ENCODE results near the gene SEC14L1. TPM values are rescaled to one million over a fixed set of nuclear protein-coding genes. Genes with fewer than 3 reads are reported as not detected.
"Not testable (repeated sequence)": the region's sequence is repeated elsewhere in the genome, so short reads cannot be mapped to it uniquely, and the experiment has no call there.

SEC14L1 gene
- total RNA-seq, 1 experiment from 2014 or later: 27.0 TPM

DNA sequence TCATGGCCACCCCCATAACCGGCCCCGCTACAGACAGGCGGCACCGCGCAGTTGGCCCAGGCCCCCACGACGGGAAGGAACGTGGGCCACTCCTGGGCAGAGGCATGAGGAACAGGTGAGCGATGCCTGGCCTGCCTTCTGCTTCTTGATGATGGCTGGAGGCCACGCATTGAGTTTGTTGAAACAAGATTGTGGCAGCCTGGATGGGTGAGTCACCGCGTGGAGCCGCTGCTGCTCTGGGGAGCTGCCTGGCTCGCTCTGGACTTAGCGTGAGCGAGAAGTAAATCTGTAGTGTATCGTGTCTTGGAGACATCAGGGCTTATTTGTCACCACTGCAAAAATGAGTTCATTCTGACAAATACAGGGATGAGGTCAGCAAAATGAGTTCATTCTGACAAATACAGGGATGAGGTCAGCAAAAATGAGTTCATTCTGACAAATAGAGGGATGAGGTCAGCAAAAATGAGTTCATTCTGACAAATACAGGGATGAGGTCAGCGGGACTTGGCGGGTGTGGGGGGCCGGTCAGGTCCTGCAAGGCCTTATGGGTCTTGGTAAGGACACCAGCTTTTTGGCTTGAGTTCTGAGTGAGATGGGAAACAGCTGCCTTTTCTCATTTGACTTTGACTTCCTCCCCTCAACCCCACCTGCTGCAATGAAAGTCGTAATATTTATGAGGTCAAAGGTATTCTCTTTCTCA is 93.0 kb downstream of the SEC14L1 start:
- DNase-seq (ENCODE audit: low read depth): peak; percentile 75

DNA sequence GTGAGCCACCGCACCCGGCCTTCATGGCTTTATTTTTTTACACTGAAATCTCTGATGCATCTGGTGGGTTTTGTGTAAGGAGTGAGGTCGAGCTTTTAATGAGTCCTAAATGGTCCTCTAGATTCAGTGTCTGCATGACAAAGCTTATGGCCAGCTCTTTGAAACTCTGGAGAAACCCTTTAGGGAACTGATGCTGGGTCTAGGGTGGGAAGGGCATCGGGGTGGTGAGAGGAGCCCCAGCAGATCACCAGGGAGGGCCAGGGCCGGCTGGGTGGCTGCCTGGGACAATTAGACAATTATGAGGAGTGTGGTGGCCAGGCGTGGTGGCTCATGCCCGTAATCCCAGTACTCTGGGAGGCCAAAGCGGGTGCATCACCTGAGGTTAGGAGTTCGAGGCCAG is 93.9 kb downstream of the SEC14L1 start:
- no peak for DNase-seq (ENCODE audit: low read depth)

DNA sequence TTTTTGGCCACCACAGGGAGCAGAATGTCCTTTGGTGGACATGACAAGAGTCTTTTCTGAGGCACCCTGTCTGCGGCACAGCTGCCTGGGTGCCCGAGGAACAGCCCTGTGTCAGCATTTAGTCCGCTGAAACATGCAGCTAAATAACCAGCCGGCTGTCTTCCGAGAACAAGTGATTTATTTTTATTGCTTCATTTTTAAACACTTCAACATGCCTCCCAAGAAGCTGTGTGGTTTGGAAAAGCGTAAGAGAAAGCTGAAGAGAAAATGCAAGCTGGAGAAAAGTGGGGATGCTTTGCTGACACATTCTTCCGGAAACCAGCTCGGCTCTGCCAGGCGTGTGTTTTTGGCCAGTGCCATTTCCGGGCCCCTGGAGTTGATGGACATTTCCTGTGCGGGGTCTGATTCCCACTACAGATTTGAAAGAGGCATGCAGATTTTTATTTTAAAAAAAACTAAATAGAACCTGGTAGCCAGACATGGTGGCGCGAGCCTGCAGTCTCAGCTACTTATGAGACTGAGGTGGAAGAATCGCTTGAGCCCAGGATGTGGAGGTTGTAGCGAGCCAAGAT is 94.7 kb downstream of the SEC14L1 start:
- DNase-seq (ENCODE audit: low read depth): peak; percentile 56

- no peak for DNase-seq (ENCODE audit: low read depth)
These were observed 96.7 kb downstream of the SEC14L1 start for GRCh38 chr17:77237232-77238008.

DNA sequence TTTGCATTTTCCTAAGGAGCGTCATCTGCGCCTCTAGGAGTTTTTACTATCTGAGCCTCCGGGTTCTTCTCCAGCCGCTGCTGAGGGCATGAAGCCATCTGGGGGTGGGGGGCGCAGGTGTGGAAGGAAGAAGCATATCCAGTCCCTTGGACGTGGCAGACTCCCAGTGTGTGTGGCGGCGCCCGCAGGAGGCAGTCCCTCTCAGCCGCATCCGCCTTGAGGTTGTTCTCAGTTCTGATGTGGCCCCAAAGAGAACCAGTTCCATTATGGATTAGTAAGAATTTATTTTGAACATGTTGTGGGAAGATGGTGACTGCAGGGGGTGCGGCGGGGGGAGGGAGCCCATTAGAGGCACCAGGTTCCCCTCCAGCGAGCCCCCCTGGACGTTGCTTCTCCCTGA is 100.2 kb downstream of the SEC14L1 start:
- DNase-seq (ENCODE audit: low read depth): no peak

DNA sequence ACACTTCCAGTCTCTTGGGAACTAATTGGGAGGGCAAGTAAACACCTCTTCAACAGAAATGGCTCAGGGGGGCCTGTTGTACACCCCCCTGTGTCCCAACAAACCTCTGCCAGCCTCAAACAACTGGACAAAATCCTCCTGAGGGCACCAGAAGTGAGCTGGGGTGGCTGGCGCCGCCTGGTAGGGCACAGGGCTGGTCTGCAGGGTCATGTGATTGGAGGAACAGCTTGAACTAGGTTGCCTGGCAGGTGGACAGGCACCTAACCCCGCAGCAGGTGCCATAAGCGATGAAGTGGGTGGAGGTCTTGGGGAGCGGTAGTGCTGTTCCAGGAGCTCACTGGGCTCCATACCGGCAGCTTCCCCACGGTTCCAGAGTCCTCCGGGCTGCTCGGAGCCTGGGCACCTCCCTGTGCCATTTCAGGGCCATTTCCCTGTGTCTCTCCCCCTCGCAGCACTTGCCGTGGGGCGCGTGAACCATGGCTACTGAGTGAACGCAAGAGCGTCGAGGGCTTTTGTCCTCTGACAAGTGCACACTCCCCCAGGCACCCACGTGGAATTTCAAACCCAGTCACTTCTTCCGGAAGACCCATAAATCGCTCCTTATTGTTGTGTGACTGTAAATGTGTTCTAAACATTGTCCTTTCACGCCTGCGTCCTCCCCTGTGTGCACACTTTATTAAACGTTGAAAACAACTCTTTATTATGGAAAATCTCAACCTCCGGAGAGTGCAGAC is 101.5 kb downstream of the SEC14L1 start:
- no peak for DNase-seq (ENCODE audit: low read depth)

DNA sequence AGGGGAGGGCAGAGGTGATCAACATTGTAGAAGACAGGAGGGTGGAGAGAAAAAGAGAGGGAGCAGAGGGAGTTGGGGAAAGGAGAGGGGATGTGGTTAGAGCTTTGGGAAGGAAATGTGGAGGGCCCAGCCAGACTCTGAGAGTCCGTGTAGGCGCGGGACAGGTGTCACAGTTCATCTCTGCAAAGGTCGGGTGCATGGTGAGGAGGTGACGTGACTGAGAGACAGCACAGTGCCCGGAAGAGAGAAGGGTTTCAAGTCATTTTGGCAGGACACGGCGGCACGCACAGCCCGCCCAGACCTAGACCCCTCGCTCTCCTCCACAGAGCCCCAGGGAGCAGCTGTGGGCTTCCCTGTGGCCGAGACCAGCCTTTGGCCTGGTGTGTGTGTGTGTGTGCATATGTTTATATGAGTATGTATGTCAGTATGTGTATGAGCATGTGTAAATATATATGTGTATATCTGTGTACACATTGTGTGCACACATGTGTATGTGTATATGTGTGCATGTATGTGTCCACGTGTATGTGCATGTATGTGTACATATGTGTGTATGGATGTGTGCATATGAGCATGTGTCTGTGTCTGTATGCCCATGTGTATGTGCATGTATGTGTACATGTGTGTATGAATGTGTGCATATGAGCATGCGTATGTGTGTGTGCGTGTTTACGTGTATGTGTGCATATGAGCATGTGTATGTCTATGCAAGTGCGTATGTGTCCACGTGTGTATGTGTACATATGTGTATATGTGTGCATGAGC is 104.6 kb downstream of the SEC14L1 start:
- DNase-seq (ENCODE audit: low read depth): no peak

DNA sequence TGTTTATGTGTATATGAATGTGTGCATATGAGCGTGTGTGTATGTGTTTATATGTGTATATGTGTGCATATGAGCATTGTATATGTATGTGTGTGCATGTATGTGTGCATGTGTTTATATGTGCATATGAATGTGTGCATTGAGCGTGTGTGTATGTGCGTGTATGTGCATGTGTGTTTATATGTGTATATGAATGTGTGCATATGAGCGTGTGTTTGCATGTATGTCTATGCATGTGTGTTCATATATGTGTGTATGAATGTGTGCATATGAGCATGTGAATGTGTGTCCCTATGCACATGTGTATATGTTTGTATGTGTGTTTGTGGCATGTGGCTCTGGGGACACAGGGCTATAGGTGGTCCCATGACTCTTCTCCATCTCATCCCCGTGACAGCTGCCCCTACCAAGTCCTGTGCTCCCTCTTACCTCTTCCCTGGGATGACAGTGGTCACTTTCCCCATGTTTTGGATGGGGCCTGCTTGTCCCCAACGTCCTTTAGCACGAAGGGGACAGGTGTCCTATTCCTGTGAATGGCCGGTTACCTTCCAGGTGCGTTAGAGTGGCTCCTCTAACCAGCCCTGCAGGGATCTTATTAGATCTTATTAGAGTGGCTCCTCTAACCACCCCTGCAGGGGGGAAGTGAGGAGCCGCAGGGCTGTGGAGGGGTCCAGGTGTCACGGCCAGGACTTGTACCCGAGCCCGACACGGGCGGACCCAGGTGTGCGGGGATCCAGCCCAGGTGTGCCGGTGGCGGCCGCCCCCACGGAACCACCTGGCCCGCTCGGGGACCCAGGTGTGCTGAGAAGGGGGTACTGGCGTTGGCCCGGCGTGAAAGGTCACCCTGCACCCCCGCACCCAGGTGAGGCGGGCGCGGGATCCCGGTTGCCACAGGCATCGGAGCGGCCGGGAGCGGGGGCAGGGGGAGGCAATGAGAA is 105.6 kb downstream of the SEC14L1 start:
- no peak for DNase-seq (ENCODE audit: low read depth)

DNA sequence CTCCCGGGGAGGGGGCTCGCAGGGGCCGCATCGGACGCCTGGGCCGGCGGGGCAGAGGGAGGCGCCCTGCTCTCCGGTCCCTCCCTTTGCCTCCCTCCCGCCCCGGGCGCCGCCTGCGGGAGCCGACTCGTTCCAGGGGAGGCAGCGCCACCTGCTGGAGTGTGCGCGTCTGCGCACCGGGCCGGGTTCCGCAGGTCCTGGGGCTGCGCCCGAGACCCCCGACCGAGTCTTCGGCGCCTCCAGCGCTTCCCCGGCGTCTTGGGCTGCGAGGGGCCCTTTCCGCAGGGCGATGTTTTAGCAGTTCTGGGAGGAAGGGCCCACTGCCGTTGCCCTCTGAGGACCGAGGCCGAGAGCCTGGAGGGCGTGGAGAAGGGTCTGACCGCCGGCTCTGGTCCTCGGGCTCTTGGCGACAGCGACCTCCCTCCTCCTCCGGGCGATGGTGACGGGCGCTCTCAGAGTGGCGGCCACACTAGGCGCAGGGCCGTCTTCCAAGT is 106.3 kb downstream of the SEC14L1 start:
- peak; percentile 59 for DNase-seq (ENCODE audit: low read depth)

DNA sequence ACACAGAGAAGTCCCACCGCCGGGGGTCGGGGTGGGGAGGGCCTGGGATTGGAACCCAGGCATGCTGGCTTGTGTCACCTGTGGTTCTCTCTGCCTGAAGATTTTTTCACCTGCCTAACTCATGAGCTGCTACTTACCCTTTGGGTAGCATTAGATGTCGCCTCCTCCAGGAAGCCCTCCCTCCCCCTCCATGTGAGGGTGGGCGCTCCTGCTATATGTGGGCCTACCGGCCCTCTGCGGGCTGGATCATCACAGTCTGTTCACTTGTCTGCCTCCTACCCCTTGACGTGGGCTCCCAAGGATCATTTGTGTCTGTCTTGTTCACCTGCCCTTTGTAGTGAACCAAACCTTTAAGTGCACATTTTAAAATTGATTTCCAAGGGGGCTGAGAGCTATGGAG is 106.8 kb downstream of the SEC14L1 start:
- no peak for DNase-seq (ENCODE audit: low read depth)

DNA sequence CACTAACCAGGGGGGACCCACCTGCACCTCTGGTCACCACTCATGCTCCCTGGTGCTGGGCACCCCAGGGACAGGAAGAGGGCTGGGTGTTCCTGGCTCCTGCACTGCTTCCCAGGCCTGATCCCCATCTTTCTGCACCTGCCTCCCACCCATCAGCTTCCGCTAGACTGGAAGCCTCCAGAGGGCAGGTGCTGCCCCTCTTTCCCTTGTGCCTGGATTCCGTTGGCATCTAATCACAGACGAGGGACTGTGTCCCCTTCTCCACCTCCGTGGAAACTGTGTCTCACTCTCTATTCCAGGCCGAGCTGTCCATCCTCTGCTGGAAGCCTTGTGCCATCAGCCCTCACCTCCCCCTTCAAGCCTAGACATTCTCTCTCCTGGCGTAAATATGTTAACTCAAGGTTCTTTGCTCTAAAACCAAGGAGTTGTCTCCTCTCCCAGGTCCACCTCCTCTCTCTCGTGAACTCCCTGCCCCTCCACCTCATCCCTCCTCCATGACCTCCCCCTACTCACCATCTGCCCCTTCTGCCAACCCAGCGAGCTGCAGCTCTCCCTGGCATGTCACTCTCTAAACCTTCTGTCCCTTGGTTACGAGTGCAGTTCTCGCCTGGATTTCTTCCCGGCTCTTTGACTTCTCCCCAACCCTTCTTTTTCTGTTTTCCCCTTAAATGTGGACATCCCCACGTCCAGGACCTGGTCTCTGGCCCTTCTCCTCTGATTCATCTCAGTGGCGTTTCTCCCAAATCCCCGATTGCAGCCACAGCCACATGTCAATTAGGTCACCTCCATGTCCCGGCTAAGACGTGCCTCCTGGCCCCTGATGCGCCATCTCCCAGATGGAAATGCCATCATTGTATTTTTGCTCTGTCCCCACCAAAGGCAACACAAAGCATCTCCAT is 107.7 kb downstream of the SEC14L1 start:
- DNase-seq (ENCODE audit: low read depth): no peak

DNA sequence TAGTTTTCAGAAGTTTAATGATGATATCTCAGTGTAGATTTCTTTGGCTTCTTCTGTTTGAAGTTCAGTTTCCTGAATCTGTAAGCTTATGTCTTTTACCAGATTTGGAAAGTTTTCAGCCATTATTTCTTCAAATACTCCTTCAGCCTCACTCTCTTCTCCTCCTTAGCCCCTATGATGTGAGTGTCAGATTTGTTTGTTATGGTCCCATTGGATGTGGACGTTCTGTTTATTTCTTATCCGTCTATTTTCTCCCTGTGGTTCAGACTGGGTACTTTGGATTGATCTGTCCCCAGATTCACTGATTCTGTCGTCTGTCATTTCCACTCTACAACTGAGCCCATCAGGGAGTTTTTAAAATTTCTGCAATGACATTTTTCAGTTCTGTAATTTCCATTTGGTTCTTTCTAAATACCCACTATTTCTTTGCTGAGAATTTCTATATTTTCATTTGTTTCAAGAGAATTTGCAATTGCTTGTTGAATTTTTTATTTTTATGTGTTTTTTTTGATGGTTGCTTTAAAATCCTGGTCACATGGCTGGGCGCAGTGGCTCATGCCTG is 110.9 kb downstream of the SEC14L1 start:
- DNase-seq (ENCODE audit: low read depth): no peak

DNA sequence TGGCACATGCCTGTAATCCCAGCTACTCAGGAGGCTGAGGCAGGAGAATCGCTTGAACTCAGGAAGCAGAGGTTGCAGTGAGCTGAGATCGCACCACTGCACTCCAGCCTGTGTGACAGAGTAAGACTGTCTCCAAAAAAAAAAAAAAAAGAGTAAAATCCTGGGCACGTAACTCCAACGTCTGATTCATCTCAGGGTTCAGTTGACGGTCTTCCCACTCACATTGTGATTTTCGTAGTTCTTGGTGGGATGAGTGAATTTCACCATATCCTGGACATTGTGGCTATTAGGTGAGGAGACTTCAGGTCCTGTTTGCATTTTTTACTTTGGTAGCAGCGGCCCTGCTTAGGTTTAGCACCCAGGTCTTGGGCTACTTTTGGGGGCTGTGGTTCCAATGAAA is 111.5 kb downstream of the SEC14L1 start:
- not testable (repeated sequence) for DNase-seq (ENCODE audit: low read depth)

- DNase-seq (ENCODE audit: low read depth): no peak
These were observed 112.9 kb downstream of the SEC14L1 start for GRCh38 chr17:77253611-77254051.

GRCh38 chr17:77254951-77255825 is 114.4 kb downstream of the SEC14L1 start:
- peak; percentile 93 for DNase-seq (ENCODE audit: low read depth)

DNA sequence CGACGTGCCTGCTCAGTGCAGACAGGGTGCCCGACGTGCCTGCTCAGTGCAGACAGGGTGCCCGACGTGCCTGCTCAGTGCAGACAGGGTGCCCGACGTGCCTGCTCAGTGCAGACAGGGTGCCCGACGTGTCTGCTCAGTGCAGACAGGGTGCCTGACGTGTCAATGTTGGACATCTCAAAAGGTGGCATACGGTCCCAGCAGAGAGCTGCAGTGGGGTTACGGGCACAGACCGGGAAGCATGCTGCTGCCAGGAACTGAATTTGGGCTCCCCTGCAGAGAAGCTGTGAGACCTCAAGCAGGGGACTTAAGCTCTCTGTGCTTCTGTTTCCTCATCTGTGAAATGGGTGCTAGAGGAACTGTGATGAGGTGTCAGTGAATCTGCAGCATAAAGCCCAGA is 115.2 kb downstream of the SEC14L1 start:
- not testable (repeated sequence) for DNase-seq (ENCODE audit: low read depth)

DNA sequence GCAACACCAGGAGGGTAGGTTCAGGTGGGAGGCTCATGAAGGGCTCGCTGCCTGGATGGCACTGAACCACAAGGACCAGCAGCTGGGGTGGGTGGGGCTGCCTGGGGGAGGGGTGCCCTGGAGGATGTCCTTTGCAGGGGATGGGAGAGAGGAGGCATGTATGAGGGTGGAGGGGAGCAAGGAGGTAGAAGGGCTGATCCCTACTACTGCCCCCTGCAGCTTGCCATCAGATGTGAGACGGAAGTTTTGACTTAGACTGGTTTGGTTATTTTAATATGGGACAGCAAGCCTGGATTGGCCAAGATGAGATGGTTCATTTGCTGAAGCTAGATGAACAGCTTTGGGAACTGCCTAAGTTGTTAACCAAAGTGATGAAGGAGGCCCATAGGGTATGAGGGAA is 115.9 kb downstream of the SEC14L1 start:
- no peak for DNase-seq (ENCODE audit: low read depth)

- no peak for DNase-seq (ENCODE audit: low read depth)
These were observed 116.4 kb downstream of the SEC14L1 start for GRCh38 chr17:77257169-77257568.

Data from LHCN-M2 (cell line).